Fibroblast of peridontal ligament (primary cell): Measurements from ENCODE around the gene RBPJ.

ENCODE experiments used
- DNase-seq: peaks from one replicate; pipeline ENCODE4 v3.0.0-alpha.2; 2010; ENCODE audit errors: extremely low read depth

The RBPJ gene

DNA sequence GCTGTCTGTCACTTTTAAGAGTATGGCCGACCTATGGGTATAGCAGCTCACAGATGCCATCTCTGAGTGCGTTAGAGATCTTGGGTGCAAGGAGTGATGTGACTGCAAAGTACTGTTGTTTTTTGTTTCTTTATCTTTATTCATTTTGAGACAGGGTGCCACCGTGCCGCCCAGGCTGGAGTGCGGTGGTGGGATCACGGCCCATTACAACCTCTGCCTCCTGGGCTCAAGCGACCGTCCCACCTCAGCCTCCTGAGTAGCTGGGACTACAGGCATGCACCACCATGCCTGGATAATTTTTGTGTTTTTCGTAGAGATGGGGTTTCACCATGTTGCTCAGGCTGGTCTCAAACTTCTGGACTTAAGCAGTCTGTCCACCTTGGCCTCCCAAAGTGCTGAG, 98.0 kb downstream of the RBPJ start:
- DNase-seq = no peak

DNA sequence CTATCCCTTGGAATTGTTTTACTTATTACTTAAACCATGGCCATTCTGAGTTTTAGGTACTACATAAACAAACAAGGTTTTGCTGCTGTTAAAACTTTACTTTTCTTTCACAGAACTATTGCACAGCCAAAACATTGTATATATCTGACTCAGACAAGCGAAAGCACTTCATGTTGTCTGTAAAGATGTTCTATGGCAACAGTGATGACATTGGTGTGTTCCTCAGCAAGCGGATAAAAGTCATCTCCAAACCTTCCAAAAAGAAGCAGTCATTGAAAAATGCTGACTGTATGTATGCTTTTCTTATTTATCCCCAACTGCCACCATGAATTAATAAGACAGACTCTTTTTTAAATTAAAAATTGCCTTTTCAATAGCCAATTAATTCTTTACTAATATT, 99.6 kb downstream of the RBPJ start:
- DNase-seq = peak; percentile 64

DNA sequence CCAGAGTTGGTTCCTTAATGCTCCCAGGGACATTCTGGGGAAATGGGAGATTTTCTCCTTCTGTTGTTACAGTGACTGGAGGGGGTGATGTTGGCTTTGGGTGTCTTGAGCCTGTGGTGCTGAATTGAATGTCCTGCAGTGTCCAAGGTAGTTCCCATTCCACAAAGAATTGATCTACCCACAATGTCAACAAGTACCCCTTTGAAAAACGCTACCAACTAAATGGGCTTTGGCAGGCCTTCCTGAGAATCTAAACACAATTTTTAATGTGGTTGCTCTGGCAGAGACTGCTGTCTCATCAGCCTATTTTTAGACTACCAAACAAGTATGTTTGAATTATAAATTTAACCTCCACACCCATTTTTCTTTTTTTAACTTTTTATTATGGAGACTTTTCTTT, 100.1 kb downstream of the RBPJ start:
- peak; percentile 87 for DNase-seq

DNA sequence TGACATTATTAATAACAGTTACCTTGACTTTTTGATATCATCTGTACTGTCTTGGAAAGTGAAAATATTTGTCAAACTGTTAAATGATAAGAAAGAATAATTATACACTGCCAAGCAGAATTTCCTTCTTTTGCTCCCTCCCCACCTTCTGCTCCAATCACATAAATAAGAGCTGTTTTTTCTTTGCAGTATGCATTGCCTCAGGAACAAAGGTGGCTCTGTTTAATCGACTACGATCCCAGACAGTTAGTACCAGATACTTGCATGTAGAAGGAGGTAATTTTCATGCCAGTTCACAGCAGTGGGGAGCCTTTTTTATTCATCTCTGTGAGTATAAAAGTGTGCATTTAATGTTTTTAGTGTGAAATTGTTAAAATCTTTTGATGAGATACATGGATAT, 103.3 kb downstream of the RBPJ start:
- DNase-seq = no peak

DNA sequence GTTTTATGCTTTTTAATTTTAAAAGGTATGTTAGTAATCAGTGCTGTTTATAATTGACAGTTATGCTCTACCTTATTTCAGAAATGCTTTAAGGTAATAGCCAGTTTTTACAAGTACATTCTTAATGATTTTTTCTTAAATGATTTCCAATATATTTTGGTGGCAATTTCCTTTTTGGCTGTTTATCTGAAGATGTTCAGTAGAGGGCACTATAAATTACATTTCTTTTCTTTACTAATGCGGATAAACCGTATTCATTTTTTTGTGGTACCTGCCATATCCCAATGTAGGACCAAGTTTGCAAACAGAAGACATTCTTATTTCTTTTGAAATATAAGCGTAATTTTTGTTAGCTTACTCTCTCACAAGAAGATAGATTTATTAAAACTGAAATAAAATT, 104.0 kb downstream of the RBPJ start:
- DNase-seq = no peak

DNA sequence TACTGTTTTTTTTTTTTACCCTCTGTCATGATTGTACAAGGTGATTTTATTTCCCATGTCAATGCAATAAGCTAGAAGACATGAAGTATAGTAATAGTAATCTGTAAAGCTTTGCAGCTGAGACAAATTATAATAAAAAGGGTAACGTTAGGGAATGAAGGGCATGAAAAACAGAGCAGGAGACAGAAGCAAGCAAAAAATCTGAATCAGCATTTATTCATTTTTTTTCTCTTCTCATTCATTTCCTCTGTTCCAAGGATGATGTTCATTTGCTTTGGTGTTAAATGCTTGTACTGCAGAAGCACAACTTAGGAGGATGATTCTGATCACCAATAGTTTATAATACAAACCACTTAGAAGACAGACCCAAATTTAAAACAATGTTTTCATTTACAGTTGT, 105.1 kb downstream of the RBPJ start:
- no peak for DNase-seq

DNA sequence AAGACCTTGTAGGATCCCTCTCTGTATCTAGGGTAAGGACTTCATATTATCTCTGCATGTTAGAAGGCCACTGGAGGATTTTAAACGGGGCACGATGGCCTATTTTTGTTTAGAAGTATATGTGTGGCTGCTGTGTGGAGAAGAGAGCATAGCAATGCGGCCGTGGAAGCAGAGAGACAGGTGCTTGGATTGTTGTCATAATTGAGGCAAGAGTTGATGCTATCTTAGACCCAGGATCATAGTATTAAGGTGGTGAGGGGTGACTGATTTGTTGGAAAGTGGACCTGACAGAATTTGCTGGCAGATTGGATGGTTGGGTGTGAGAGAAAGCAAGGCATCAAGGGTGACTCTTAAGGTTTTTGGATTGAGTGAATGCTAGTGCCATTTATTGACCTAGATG, 106.1 kb downstream of the RBPJ start:
- no peak for DNase-seq

DNA sequence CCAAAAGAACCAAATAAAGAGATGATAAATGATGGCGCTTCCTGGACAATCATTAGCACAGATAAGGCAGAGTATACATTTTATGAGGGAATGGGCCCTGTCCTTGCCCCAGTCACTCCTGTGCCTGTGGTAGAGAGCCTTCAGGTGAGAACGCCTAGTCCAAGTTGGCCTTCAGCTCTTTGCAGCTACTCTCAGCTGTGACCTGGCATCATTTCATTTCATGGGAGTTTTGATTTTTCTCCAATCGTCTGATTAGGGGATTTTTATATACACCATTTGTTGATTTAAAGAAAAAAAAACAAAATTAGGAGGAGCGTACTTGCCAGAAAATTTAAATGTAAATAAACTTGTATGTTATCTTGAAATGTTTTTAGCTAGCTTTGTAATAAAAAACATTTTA, 109.1 kb downstream of the RBPJ start:
- no peak for DNase-seq

DNA sequence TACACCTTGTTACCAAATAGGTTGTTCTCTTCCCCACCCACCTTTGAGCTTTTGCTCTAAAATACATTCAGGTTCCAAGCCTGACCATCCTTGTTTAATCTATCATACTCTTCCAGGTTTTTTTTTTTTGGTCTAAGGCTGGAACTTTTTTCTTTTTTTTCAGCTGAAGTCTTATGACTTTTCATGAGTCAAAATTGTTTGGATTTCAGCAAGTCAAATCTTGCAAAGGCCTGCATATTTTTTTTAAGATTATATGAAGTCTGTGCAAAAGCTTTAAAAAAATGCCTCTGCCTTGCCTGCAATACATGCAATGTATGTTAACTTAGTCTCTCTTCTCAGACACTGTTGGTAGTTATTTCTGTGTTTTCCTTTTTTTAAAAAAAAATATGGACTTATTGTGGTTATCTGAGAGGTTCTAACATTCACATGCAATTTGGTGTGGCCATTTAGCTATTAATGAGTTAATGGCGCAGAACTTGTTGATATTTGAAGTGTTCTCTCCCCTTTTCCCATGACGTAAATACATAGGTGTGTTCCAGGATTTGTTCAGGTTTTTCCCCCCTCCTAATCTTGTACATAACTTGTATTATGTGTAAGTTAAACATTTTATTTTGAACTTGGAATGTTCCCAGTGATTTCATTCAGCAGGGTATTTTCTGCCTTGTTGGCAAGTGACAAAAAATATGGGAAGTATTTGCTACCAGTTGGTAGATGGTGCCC, 110.8 kb downstream of the RBPJ start:
- DNase-seq = peak; percentile 76

DNA sequence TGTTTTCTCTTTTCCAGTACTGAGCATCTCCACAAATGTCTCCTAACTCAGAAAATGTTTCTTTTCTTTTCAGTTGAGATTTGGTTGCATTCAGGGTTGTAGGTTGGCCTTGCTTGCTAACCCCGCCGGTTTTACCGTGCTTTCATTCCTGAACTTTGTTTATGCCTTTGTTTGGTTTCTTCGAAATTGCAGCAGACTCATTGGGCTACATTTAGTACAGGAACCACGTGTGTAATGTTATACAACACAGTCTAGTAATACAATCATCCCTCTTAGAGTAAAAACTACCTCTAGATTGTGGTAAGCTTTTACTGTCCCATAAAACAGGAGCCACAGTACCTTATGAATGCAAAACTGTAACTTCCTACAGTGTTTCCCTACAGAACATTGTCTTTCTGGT, 111.6 kb downstream of the RBPJ start:
- peak; percentile 53 for DNase-seq

DNA sequence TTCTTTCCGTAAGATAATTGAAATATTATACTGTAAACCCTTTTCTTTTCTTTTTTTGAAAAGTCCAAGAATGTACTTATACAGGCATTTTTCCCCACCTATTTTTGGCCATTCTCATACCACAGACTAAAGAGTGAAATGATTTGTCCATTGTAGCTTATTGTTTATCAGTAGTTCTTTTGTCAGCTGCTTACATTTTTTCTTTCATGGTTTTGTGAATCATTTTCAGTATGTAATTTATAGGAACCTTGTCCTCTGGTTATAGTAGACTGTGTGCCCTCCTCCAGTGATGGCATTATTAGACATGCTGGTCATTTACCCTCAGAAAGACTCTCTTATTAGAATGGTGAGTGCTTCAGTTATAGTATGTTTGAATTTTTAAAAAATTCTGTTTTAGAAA, 112.7 kb downstream of the RBPJ start:
- no peak for DNase-seq

DNA sequence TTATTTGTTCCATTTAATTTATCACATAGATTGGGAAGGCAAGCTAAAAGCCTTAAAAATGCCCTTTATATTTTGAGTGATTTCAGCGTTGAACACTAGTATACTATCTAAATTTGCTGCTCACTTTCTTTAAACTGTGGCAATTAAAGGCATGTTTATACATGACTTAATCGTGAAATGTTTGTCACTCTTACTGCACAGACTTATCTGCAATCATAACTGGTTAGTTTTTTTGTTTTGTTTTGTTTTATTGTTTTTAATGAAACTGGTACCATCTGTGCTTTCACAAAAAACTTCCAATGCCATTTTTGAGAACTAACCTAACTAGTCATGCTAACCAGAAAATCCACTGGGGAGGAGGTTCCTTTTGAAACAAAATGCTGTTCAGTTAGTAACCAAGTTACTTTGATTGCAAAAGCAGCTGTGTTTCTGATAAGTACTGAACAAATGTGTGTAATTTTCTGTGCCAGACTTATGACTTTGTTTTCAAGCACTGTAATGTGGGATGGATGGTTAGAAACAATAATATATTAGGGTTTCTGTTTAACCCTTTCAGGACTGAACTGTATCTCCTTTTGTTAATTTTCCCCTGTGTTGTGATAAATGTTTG, 113.3 kb downstream of the RBPJ start:
- peak; percentile 86 for DNase-seq

DNA sequence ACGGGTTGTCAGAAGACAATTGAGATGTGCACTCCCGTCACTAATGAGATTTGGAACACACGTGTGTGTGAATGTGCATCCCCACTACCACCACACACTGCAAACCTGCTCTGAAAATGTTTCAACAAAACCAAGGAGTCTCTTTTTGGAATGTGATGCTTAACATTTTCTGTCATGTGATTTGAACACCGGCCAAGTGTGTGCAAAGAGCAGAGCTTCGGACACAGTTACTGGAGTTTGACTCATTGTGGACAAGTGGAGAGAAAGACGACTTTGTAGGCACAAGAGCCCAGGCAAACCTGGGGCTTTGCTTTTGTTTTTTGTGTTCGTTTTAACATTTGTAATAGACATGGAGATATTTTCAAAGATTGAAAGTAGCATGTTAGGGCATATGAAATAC, 120.3 kb downstream of the RBPJ start:
- peak; percentile 37 for DNase-seq

DNA sequence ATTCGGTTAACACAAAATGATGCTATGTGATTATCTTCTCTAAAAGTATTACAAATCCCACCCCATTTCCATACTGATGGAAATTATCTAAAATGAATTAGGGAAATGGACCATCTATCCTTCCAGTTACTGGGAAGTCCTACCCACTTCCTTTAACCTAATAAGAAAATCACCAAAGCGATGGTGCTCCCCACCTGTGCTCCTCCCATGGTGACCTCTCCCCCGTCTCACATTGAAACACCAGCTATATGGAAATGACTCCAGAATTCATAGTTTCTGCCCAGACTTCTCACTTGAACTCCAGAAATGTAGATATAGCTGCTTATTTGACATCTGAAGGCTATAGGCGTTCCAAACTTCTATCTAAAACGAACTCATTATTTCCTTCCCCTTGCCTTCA, 121.0 kb downstream of the RBPJ start:
- no peak for DNase-seq

DNA sequence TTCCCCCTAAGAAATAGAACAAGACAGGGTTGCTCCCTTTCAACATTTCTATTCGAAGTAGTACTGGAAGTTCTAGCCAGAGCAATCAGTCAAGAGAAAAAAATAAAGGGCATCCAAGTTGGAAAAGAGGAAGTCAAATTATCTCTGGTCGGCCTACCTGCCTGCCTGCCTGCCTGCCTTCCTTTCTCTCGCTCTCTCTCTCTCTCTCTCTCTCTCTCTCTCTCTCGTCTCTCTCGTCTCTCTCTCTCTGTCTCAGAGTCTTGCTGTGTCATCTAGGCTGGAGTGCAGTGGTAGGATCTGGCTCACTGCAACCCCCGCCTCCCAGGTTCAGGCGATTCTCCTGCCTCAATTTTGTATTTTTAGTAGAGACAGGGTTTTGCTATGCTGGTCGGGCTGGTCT, 126.6 kb downstream of the RBPJ start:
- no peak for DNase-seq

DNA sequence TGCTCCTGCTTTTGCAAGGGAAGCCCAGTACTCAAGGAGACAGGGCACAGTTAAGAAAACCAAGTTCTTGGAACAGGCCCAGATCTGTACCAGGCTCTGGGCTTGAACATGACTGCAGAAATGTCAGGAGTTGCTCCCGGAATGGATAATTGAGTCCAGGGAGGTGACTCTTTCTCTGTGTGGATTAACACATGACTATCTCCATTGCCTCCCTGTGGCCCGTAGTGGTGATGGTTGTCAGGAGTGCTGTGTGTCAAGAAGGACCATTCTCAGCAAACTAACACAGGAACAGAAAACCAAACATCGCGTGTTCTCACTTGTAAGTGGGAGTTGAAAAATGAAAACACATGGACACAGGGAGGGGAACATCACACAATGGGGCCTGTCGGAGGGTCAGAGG, 129.6 kb downstream of the RBPJ start:
- no peak for DNase-seq

DNA sequence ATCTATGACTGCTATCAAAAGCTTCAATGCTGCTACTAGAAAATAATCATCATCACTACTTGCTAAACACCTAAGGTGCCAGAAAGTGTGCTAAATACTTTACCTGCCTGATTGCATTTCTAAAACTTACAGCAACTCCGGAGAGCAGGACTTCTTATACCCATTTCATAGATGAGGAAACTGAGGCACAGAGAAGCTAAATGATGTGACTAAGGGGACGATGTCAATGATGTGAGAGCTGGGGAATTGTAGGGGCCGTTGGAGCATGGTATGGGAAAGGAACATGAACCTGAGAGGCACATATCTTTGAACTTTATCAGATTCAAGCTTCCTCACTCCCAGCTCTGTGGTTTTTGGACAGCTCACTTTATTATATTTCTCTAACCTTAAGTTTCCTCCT, 130.8 kb downstream of the RBPJ start:
- DNase-seq = no peak

DNA sequence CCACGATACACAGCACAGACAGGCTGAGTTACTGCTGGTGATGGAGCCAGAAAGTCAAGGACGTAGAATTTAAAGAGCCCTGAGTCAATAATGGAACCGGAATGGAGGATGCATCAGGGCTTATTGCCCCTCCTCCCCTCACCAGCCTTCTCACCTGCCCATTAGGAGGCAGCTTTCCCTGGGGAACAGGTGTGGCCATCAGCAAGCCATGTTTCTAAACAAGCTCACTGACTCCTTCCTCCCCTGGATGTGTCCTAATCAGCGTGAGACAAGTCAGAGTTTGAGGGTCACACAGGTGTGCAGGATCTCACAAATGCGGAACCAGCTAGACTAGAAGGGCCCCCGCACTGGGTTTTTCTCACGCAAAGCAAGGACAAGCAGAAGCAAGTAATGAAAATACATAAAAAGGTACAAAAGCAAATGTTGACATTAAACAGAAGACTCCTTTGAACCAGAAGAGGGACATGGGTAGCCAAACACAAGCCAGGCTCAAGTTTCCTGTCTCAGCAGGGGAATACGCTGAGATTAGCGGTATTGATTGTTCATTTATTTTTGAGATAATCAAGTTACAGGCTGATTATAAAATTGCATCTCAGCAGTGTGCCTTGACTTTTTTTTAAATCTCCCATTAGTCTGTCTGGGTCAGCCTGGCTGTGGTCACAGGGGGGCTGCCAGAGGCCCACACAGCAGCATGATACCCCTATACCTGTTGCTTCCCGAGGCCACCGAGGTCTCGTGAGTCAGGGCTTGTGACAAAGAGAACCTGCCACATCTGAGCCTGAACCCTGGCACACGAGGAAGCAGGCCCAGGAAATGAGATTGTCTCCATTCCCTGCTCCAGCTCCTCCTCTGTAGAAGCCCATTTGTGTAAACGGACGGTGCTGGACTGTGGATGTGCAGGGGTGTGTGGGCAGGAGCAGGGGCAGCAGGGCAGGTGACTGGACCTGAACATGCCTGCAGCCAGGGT, 132.0 kb downstream of the RBPJ start:
- no peak for DNase-seq

DNA sequence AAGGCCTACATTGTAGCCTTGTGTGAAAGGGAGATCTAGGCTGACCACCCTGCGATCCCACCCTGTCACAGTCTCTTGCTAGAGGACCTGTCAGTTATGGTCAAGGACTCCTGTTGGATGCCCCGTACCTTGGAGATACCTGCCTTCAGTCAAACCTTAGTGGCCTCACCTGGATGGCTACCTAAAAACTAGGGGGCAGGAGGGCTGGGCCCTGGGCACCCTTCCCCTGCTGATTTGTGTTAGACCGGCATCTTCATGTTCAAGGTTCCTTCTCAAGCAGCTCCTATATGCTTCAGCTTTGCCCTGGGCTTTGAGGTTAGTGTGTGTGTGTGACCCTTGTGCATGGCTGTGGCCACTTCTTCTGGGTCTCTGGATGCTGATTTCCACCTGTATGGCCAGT, 134.1 kb downstream of the RBPJ start:
- no peak for DNase-seq

DNA sequence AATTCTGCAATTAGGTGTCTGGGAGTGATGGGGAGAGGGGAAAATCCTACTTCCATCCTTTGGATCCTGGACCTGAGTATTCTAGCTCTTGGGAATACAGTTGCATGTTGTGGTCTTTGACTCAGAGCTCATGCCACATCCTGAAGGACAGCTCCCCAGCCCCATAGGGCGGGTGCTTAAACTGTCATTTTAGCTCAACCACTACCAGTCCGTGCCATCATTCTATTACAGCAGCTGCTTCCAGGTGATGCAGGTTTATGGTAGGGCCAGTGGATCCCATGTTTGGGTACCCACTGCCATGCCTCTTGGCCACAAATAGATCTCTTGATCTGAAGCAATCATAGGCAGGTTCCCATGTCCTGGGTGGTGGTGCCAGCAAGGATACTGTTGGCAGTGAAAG, 134.8 kb downstream of the RBPJ start:
- no peak for DNase-seq

DNA sequence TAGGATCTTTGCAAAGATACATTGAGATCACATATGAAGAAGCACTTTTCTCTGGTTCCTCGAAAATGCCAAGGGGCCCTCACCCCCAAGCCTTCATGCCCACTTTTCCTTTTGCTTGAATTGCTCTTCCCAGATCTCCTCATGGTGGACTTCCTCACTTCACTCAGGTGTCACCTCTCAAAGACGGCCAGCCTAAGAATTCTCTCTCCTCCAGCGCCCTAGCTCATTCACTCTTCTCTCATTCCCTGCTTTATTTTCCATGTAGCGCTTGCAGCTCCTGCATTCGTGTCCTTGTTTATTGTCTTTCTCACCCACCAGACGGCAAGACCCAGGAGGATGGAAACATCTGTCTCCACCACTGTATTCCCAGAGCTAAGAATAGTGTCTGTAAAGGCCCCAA, 136.6 kb downstream of the RBPJ start:
- DNase-seq = no peak

DNA sequence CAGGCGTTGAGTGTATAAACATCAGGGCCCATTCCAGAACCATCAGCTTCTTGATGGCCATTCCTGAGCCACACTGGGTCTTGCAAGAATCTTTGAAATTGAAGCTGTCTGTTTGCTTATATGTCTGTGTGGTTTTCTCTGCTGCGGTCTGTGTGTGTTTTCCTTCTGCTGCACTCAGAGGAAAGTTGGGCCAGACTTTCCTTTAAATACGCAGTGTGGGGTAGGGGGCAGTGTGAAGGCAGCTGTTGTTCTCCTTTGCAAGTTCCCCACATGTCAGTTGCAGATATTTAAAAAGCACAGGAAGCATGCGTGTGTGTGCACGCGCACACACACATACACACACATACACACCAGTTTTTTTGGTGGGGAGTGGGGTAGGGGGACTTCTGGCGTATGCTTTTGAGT, 137.3 kb downstream of the RBPJ start:
- peak; percentile 94 for DNase-seq
